HUES64 (cell line): ENCODE results near the gene PCDH1.

Experiments
- H3K27ac ChIP-seq: 2 replicates; pipeline ENCODE4 v1.7.0; 2013; ENCODE audit warnings: low read depth, low read length, inconsistent platforms
- H3K27me3 ChIP-seq: 2 replicates; pipeline ENCODE4 v1.6.1; 2013; ENCODE audit warnings: mild to moderate bottlenecking, low read length; ENCODE audit not compliant: insufficient read depth
- H3K36me3 ChIP-seq: 2 replicates; pipeline ENCODE4 v1.6.1; 2013; ENCODE audit warnings: mild to moderate bottlenecking, low read length; ENCODE audit not compliant: insufficient read depth
- H3K4me1 ChIP-seq: 2 replicates; pipeline ENCODE4 v1.6.1; 2013; ENCODE audit warnings: mild to moderate bottlenecking, low read length, moderate library complexity; ENCODE audit not compliant: insufficient read depth
- H3K4me3 ChIP-seq: 2 replicates; pipeline ENCODE4 v1.5.1; 2013; ENCODE audit warnings: mild to moderate bottlenecking, low read length, moderate library complexity
- H3K9ac ChIP-seq: 2 replicates; pipeline ENCODE4 v1.6.1; 2013; ENCODE audit warnings: mild to moderate bottlenecking, low read depth, low read length
- H3K9me3 ChIP-seq: 2 replicates; pipeline ENCODE4 v1.6.1; 2013; ENCODE audit warnings: low read depth, low read length; ENCODE audit not compliant: insufficient read depth
- WGBS: fragments of 150-250, 120-280 bp; methylation state at CpG from one replicate; pipeline ENCODE4 v1.1.7; 2013; ENCODE audit warnings: missing lambda C conversion rate; 5-methylcytosine and 5-hydroxymethylcytosine counted together

Gene PCDH1

DNA sequence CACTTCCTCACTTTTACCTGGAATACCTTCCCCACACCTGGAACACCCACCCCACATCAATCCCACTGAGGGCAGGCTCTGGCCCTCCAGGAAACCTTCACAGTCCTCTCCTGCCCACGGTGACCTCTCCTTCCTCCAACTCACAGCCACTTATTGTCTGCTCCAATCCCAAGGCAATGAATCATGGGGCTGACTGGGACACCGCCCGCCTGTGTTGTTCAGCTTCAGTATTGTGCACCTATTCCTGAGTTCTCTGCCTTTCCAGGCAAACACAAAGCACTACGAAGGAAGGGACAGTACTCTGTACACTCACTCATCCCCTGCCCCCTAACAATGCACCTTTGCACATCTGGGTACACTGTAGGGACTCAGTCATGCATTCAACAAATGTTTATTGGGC is 7.3 kb downstream of the PCDH1 start:
- Histone ChIP-seq H3K27ac (no peak overlapping the region), H3K9me3 (no peaks in the 10 kb centered on the region), H3K9ac (no peak overlapping the region), H3K36me3 (peaks cover 39% of the 10 kb centered on the region), H3K4me1 (peaks cover 46% of the 10 kb centered on the region), H3K27me3 (no peaks in the 10 kb centered on the region; the same call in 1 of the 2 replicates), H3K4me3 (no peak overlapping the region)
- 83% methylated on average over 4 of the region's 4 CpGs for WGBS

DNA sequence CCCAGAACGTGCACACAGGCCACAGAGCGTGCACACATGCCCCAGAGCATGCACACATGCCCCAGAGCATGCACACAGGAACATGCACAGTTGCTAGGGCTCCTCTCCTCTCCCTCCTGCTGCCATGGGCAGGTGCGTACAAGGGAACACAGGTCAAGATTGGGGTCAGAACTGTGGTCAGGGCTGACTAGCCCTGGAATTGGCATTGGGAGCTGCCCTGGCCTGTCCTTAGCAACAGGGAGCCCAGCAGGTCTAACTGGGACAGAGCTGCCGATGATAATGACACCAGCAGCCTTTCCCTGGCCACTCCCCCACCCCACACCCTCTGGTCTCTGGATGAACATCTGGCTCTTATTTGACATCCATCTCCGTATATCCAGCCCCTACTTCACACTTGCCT is 8.0 kb downstream of the PCDH1 start:
- WGBS, result 86% methylated on average over 5 of the region's 5 CpGs
- Histone ChIP-seq H3K9me3 (no peaks in the 10 kb centered on the region), H3K27me3 (no peaks in the 10 kb centered on the region; the same call in 1 of the 2 replicates), H3K9ac (no peak overlapping the region), H3K27ac (no peak overlapping the region), H3K36me3 (peaks cover 45% of the 10 kb centered on the region), H3K4me3 (no peak overlapping the region), H3K4me1 (peaks cover 46% of the 10 kb centered on the region)

DNA sequence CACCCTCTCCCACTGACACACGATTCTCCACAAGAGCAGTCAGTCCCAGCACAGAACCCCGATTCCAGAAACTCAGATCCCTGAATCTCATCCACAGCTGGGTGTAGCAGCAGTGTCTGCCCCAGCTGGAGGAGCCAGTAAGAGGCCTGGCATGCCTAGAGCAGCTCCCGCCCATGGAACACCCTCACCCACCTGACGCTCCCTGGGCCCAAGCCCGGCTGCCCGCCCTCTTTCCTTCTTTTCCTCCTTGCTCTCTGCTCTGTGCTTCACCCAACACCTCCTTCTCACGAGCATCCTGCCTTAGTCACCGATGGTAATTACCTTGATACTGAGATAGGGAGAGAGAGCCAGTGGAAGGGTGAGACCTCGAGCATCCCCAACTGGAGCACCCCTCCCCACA is 8.7 kb downstream of the PCDH1 start:
- 94% methylated on average over 6 of the region's 9 CpGs for WGBS
- peaks cover 38% of the 10 kb centered on the region for H3K4me1 ChIP-seq

DNA sequence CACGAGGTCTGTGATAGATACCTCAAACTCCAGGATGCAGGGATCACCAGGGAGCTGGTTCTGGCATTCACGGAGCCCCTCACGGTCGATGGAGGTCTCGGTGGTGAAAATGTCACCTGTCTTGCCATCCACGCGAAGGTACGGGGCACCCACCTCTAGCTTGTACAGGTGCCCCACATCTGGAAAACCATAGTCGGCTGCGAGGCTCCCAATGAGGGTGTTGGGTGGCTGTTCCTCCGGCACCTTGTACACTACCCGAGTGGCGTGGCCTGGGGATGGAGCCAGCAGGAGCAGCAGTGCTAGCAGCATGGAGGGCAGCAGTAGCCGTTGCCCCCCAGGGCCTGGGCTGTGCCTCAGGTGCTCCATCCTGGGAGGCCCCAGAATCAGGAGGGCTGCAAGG is 9.2 kb downstream of the PCDH1 start:
- WGBS, result 93% methylated on average over 14 of the region's 14 CpGs
- no peak overlapping the region for H3K9ac ChIP-seq
- H3K27me3 ChIP-seq, result no peaks in the 10 kb centered on the region
- H3K36me3 ChIP-seq, result peaks cover 57% of the 10 kb centered on the region
- H3K27ac ChIP-seq, result no peak overlapping the region
- H3K9me3 ChIP-seq, result no peaks in the 10 kb centered on the region
- peaks cover 34% of the 10 kb centered on the region for H3K4me1 ChIP-seq
- H3K4me3 ChIP-seq, result no peak overlapping the region

More for the DNA sequence above, 8.7 kb downstream of the PCDH1 start:
- H3K27ac ChIP-seq, result no peak overlapping the region
- no peaks in the 10 kb centered on the region for H3K9me3 ChIP-seq
- no peak overlapping the region for H3K4me3 ChIP-seq
- H3K36me3 ChIP-seq, result peaks cover 53% of the 10 kb centered on the region
- H3K27me3 ChIP-seq, result no peaks in the 10 kb centered on the region
- H3K9ac ChIP-seq, result no peak overlapping the region

DNA sequence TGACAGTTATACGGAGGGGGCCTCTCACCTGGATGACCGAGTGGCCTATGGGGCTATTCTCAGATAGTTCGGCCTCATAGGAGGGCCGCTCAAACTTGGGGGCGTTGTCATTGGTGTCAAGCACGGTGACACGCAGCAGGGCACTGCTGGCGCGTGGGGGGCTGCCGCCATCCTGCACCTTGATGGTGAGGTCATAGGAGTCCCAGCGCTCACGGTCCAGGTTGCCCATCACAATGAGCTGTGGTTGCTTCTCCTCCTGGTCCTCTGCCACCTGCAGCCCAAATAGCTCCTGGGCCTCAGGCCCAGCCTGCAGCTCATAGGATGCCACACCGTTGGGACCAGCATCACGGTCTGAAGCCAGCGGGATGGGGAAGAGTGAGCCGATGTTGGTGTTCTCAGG is 9.7 kb downstream of the PCDH1 start:
- Histone ChIP-seq H3K27ac (no peak overlapping the region), H3K4me1 (peaks cover 29% of the 10 kb centered on the region), H3K9ac (no peak overlapping the region), H3K27me3 (no peaks in the 10 kb centered on the region), H3K9me3 (no peaks in the 10 kb centered on the region), H3K36me3 (peaks cover 62% of the 10 kb centered on the region), H3K4me3 (no peak overlapping the region)
- WGBS, result 92% methylated on average over 16 of the region's 16 CpGs

GRCh38 chr5:141867651-141868050 is 10.6 kb downstream of the PCDH1 start:
- peaks cover 28% of the 10 kb centered on the region for H3K4me1 ChIP-seq
- H3K4me3 ChIP-seq, result no peak overlapping the region
- 93% methylated on average over 4 of the region's 4 CpGs for WGBS
- H3K36me3 ChIP-seq, result peaks cover 71% of the 10 kb centered on the region
- H3K27ac ChIP-seq, result no peak overlapping the region
- H3K9ac ChIP-seq, result no peak overlapping the region
- no peaks in the 10 kb centered on the region for H3K9me3 ChIP-seq
- H3K27me3 ChIP-seq, result no peaks in the 10 kb centered on the region

DNA sequence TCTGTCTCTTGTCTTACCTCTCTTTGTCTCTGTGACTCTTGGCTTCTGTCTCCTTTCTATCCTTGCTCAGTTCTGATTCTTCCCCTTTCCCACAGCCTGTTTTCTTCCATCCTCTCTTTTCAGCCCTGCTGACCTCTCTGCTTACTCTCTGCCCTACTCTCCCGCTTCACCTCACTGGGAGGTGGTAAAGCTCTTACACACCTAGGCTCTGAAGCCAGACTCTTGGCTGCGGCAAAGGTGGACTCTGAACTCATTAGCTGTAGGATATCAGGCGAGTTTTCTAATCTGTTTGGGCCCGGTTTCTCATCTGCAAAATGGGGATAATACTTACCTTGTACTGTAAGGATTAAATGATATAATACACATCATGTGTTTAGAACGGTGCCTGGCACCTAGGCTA is 11.1 kb downstream of the PCDH1 start:
- Histone ChIP-seq H3K4me1 (peaks cover 23% of the 10 kb centered on the region), H3K27me3 (no peaks in the 10 kb centered on the region), H3K36me3 (peaks cover 76% of the 10 kb centered on the region), H3K4me3 (no peak overlapping the region), H3K27ac (no peak overlapping the region), H3K9me3 (no peaks in the 10 kb centered on the region), H3K9ac (no peak overlapping the region)
- WGBS, result 95% methylated on average over 5 of the region's 5 CpGs

DNA sequence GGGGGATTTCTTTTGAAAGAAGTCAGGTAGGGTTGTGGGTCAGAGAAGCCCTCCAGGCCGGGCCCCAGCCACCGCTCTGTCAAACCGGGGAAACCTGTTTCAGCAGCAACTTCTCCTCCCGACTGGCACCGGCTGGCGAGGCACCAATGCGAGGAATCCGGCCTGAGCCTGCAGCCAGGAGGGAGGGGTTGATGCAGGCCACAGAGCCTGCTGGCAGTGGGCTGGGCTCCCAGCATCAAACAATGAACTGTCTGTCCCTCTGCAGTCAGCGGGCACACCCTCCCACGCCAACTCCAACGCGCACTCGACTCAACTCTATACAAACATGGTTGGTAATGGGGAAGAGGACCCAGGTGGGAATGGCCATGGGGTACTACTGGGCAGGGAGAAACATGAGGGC is 12.1 kb downstream of the PCDH1 start:
- H3K9me3 ChIP-seq, result no peaks in the 10 kb centered on the region
- no peak overlapping the region for H3K9ac ChIP-seq
- H3K27me3 ChIP-seq, result no peaks in the 10 kb centered on the region
- 95% methylated on average over 13 of the region's 13 CpGs for WGBS
- H3K27ac ChIP-seq, result no peak overlapping the region
- H3K36me3 ChIP-seq, result peaks cover 86% of the 10 kb centered on the region
- H3K4me1 ChIP-seq, result peaks cover 13% of the 10 kb centered on the region
- H3K4me3 ChIP-seq, result no peak overlapping the region

GRCh38 chr5:141865406-141865805 is 12.8 kb downstream of the PCDH1 start:
- no peak overlapping the region for H3K9ac ChIP-seq
- H3K36me3 ChIP-seq, result peaks cover 86% of the 10 kb centered on the region

DNA sequence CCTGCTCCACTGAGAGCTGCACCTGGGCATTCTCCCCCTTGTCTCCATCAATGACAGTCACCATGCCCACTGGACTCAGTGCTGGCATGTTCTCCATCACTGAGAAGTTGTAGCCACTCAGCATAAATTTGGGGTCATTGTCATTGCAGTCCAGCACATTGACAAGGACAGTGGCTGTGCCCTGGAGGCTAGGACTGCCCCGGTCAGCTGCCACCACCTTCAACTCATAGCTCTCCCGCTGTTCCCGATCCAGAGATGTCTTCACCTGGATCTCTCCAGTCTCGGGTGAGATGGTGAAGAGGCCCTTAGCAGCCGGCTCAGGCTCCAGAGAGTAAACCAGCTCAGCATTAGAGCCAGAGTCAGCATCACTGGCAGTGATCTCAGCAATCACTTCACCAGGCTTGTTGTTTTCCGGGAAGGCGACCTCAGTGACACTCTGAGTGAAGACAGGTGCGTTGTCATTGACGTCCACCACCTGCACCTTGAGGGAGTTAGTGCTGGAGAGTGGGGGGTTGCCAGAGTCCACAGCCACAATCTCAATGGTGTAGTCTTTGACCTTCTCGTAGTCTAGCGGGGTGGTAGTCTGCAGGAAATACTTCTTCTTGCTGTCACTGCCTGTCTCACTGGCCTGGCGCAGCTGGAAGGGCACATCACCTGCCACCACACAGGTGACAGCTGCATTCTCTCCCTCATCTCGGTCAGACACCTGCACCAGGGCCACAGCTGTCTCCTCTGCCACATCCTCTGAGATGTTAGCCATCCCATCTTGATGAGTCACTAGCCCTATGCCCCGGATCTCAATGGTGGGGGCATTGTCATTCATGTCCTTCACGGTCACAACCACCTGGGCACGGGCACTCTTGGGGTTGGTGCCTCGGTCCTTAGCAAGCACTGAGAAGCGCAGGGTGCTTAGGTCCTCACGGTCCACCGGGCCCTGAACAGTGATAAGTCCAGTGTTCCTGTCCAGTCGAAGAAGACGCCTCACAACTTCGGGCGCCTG is 13.5 kb downstream of the PCDH1 start:
- no peaks in the 10 kb centered on the region for H3K9me3 ChIP-seq
- no peak overlapping the region for H3K4me3 ChIP-seq
- WGBS, result 95% methylated on average over 24 of the region's 24 CpGs
- H3K4me1 ChIP-seq, result no peaks in the 10 kb centered on the region
- H3K27me3 ChIP-seq, result no peaks in the 10 kb centered on the region
- H3K36me3 ChIP-seq, result peaks cover 85% of the 10 kb centered on the region
- no peak overlapping the region for H3K27ac ChIP-seq
- H3K9ac ChIP-seq, result no peak overlapping the region

More at GRCh38 chr5:141865406-141865805, 12.8 kb downstream of the PCDH1 start:
- no peak overlapping the region for H3K4me3 ChIP-seq
- peaks cover 6% of the 10 kb centered on the region; the same call in 1 of the 2 replicates for H3K4me1 ChIP-seq
- H3K27me3 ChIP-seq, result no peaks in the 10 kb centered on the region
- no peaks in the 10 kb centered on the region for H3K9me3 ChIP-seq
- no peak overlapping the region for H3K27ac ChIP-seq
- 95% methylated on average over 2 of the region's 2 CpGs for WGBS

DNA sequence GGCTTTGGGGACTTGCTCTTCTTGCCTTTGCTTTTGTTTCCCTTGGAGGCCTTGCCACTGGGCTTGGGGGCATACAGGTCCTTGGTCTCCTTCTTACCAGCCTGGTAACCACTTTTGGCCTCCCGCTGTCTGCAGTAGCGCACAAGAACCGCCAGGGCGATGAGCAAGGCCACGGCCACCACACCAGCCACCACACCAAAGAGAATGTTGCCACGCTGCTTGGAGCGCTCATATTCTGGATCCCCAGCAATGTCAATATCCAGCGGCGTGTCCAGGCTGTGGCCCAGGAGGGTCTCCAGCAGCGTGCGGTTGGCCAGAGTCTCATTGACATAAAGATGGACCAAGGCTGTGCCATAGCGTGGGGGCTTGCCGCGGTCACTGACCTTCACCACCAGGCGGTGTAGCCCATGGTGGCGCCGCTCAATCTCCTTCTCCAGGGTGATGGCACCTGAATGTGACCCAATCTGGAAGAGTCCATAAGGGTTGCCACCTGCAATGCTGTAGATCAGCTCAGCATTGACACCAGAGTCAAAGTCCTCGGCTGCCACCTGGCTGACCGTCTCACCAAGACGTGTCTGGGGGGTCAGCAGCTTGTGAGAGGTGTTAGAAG is 14.5 kb downstream of the PCDH1 start:
- H3K36me3 ChIP-seq, result peaks cover 75% of the 10 kb centered on the region
- no peak overlapping the region for H3K27ac ChIP-seq
- no peaks in the 10 kb centered on the region for H3K9me3 ChIP-seq
- H3K4me3 ChIP-seq, result no peak overlapping the region
- peaks cover 4% of the 10 kb centered on the region for H3K4me1 ChIP-seq
- no peak overlapping the region for H3K9ac ChIP-seq
- WGBS, result 96% methylated on average over 20 of the region's 20 CpGs
- H3K27me3 ChIP-seq, result no peaks in the 10 kb centered on the region
